NCI-H2171 treated with DMSO at 0.1 percent for 48 hours (cell line): ENCODE data around the gene AP5S1.
"Not testable (repeated sequence)": the region's sequence is repeated elsewhere in the genome, so short reads cannot be mapped to it uniquely, and the experiment has no call there.

Source experiments
- DNase-seq: peaks from one replicate; lab custom pipeline; 2025; lab: John Stamatoyannopoulos, UW

AP5S1 gene

DNA sequence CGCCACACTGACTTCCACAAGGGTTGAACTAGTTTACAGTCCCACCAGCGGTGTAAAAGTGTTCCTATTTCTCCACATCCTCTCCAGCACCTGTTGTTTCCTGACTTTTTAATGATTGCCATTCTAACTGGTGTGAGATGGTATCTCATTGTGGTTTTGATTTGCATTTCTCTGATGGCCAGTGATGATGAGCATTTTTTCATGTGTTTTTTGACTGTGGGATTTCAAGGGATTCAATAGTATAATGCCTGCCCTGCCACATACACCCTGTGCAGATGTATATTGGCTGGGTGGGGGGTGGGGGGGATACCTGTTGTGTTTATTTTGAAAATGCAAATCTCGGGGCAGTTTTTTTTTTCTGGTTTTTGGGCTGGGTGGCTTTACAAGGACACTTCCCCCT lies 26.2 kb upstream of the AP5S1 start:
- not testable (repeated sequence) for DNase-seq

DNA sequence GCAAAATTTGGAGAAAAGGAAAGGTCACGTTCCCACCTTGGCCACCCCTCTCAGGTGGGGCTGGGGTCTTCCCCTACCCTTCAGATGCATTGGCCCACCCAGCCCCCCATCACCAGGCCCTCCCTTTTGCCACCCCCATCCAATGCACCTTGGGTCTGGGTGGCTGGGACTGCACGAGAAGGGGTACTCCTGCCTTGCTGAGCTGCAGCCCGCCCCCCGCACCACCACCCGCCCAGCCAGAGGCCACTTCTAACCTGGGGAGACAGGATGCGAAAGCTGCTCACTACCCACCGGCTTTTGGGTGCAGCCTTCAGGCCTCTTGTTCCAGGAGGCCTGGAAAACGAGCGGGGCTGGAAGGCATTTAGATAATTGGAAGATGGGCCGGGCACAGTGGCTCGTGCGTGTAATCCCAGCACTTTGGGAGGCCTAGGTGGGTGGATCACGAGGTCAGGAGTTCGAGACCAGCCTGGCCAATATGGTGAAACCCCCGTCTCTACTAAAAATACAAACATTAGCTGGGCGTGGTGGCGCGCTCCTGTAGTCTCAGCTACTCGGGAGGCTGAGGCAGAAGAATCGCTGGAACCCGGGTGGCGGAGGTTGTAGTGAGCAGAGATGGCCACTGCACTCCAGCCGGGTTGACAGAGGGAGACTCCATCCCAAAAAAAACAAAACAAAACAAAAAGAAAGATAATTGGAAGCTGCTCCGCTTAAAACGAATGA lies 25.5 kb upstream of the AP5S1 start:
- DNase-seq, result no peak

DNA sequence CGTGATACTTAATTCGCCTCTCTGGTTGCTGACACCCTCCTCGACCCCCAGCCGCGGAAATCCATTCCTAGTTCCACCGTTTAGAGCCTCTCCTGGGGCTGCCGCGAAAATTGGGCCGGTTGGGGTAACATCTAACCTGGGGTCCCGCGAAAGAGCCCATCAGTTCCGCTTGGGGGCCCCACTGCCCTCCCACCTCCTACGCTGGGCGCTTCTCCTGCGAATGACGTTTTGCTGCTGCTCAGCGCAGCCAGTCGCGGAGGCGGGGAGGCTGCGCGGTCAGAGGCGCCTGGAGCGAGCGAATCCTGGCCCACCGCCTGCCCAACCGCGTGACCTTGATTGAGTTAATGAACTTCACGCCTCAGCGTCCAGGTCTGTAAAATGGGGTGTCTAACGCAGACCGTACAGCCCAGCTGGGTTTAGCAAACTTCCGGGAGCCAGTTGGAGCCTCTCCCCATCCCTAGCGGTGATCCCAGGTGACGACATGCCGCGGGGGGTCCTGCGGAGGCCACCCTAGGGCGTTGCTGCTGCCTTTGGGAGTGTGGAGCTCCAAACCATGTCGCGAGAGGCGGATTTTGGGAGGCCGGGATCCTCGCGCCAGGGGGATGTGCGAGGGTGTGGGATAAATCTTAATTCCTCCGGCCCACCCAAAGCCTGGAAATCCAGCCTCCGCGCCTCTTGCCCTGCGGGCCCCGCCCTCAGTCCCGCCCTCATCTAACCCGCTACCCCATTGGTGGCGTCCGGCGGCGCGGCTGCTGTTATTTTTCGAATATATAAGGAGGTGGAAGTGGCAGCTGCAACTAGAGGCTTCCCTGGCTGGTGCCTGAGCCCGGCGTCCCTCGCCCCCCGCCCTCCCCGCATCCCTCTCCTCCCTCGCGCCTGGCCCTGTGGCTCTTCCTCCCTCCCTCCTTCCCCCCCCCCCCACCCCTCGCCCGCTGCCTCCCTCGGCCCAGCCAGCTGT lies 24.6 kb upstream of the AP5S1 start, which contains the start of gene CDC25B:
Gene CDC25B, plus strand, starts transcription at position 800 of the 958 bp plus-strand sequence. CDS start 222 bp downstream, outside the sequence.
- DNase-seq, result peak; percentile 96

DNA sequence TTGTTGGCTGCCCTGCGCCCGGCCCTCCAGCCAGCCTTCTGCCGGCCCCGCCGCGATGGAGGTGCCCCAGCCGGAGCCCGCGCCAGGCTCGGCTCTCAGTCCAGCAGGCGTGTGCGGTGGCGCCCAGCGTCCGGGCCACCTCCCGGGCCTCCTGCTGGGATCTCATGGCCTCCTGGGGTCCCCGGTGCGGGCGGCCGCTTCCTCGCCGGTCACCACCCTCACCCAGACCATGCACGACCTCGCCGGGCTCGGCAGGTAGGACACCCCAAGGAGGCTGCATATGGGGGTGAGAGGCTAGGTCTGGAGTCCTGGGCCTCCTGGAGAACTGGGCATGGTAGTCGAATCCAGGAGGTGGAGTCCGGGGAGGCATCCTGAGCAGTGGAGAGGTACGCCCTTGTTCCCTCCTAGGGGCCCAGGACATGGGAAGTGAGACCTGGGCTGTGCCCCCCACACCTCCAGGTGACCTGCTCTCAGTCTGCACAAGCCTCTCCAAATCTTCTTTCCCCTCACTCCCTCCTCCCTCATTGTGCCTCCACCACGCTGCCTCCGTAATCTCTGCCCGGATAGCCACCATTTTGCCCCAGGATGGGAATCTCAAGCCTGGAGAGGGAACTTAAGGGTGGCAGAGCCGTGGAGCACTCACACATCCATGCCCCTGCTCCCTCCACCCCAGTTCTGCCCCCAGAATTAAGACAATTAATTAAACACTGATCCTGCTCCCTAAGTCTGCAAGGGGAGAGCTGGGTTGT lies 23.7 kb upstream of the AP5S1 start:
- no peak for DNase-seq

DNA sequence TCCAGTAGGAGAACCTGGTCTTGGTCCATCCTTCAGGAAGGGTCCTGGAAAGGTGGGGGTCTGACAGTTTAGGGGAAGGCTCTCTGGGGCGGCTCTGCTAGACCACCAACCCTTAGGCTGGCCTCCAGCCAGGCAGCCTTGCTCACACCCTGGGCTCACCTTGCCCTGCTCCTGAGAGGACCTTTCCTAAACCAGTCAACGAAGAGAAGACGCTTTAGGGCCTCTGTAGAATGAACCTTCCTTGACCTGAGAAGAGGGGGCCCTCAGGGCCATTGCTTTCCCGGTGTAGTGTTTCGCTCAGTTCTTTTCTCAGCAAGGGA lies 23.2 kb upstream of the AP5S1 start:
- no peak for DNase-seq

DNA sequence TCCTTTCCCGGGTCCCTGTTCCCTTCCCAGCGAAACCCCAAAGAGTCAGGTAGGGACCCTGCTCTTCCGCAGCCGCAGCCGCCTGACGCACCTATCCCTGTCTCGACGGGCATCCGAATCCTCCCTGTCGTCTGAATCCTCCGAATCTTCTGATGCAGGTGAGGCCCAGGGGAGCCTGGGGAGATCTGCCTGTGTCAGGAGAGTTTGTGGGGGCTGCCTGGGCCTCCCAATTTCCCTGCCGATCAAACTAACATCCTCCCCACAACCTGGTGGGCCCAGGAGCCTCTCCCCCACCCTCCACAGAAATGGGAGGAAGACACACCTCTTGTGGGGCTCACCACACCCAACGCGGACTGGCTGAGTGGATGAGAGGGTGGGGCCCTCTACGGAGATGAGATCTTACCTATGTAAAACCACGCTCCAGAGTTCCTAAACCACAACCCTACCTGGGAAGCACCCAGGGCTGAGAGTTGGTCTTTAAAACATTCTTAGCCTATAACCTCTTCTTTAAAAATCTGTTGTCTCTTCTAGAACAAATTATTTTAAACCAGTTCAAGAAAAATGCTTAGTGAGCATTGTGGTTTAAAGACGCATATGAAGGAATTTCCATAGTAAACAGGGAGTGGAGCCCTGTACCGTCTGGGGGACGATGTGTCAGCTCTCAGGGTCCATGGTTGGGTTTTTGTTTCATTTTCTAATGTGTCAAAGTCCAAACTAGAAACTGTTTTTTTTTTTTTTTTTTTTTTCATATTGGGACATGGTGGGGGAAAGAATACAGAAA lies 22.6 kb upstream of the AP5S1 start:
- DNase-seq, result no peak

DNA sequence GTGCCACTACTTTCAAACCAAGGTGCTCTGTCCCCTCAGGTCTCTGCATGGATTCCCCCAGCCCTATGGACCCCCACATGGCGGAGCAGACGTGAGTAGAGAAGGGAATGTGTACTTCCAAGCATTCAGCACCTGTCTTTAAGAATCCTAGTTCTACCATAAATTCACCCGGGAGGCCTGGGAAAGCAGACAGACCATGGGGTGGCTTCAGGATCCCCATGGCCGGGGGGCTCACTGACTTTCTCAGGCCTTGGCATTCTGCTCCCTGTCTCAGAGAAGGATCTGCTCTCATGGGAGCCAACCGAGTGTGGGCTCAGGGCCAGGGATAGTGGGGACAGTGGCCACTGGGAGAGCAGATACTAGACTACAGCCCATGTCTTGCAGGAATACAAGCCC lies 22.0 kb upstream of the AP5S1 start:
- DNase-seq, result no peak

DNA sequence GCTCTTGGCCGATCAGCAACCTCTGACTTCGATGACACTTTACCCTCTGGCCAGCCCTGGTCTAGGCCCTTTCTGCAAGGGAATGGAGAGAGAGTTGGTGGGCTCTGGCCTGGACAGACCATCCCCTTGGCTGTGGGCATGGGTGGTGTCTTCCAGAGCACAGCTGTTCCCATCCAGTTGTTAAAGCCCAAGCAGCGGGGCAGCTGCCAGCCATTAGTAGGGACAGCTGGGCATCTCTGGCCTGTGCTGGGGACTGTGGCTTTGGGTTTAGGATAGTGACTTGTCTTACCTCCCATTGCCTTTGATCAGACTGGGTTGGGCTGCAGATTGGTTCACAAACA lies 21.5 kb upstream of the AP5S1 start:
- peak; percentile 36 for DNase-seq

DNA sequence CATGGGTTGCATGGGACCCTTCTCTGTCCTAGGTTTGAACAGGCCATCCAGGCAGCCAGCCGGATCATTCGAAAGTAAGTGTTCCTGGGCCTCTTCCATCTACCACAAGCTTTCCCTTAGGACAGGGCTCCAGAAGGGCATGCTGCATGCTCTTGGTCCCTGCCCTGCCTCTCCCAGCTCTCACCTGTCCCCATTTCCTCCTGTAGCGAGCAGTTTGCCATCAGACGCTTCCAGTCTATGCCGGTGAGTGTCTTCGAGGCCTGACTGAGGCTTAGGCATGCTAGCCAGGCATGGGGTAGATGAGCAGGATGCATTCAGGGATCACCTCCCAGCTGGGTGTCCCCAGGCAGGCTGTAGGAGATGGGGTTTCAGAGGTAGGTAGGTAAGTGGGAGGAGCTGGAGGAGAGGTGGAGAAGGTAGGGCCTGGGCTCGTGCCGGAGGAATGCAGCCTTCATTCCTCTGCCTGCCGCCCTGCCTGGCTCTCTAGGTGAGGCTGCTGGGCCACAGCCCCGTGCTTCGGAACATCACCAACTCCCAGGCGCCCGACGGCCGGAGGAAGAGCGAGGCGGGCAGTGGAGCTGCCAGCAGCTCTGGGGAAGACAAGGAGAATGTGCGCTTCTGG lies 20.0 kb upstream of the AP5S1 start:
- no peak for DNase-seq

DNA sequence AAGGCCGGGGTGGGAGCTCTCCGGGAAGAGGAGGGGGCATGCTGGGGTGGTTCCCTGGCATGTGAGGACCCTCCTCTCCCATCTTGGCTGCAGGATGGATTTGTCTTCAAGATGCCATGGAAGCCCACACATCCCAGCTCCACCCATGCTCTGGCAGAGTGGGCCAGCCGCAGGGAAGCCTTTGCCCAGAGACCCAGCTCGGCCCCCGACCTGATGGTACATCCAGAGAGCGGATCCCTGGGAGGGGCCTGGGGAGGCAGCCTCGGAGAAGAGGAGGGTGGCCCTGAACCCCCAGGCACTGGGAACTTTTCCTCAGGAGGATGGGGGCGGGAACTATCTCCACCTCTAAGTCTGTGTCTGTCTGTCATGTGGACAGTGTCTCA lies 19.5 kb upstream of the AP5S1 start:
- DNase-seq, result no peak

DNA sequence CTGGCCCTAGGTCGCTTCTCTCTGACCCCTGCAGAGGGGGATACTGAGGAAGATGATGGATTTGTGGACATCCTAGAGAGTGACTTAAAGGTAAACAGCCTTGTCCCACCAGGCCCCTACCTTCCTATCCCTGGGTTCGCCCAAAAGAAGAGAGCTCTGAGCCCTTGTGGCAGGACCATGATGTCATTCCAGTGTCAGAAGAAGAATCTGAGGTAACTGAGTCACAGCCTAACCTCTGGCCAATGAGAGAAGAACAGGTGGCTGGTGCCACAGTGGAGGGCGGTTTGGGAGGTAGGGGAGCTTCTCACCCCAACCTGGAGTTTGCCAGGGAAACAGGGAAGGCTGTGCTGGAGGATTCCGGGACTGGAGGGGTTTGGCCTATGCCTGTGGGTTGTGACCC lies 19.0 kb upstream of the AP5S1 start:
- DNase-seq, result no peak

DNA sequence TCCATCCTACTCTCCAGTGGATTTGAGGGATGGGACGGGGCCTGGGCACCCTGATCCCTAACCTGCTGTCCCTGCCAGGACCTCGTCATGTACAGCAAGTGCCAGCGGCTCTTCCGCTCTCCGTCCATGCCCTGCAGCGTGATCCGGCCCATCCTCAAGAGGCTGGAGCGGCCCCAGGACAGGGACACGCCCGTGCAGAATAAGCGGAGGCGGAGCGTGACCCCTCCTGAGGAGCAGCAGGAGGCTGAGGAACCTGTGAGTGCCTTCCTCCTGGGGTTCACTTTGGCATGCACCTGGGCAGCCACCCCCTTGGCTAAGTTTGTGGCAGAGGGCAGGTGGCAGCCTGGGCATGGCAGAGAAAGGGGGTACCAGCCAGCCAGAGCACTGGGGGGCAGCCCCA lies 18.5 kb upstream of the AP5S1 start:
- no peak for DNase-seq

DNA sequence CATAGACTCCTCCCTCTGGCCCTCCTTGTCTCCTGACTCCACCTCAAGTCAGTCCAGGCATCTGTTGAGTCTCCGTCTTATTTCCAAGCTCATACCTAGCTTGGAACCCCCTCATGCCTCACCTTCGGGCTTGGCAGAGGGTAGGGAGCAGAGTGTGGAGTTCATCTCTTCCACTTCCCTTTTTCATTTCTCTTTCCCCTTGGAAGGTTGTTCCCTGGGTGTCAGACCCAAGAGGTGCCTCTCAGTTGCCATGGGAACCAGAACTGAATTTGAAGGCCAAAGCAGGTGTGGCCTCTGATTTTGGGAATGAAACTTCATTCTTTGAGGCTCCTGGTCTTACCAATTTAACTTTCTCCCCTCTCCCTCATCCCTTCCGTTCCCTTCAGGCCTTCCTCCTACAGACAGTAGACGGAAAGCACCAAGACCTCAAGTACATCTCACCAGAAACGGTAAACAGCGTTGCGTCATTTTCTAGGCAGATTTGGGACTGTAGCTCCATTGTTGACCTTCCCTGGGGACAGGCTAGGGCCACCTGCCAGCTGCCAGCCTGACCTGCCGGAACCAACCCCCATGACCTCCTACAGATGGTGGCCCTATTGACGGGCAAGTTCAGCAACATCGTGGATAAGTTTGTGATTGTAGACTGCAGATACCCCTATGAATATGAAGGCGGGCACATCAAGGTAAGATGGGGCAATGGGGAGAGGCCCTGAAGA lies 17.7 kb upstream of the AP5S1 start:
- DNase-seq, result no peak

DNA sequence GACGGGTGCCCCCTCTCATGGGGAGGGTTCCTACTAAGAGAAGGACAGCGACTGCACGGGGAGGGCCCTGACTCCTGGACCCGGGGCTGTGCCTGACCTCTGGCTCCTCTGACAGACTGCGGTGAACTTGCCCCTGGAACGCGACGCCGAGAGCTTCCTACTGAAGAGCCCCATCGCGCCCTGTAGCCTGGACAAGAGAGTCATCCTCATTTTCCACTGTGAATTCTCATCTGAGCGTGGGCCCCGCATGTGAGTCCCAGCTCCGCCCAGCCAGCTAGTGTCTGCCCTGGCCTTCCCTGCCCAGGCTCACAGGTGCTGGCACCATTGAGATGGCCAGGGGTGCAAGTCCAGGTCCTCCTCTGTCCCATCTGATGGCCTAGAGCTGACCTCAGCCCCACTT lies 17.1 kb upstream of the AP5S1 start:
- DNase-seq, result no peak

DNA sequence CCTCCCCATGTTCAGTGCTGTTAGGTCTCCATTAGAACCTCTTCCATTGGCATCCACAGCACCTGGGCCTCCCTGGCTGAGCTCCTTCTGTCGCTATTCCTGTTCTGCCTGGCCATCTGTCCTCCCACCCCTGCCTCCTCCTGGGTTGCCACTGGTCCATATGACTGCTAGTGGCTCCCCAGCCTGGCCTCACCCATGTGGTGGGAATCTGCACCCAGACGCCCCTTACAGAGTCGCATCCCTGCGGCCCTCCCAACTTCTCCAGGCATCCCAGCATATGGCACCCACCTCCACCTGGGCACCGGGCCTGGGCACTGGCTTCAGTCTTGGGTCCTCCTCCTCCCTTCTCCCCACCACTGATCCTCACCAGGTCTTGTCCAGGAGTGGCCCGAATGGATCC lies 16.5 kb upstream of the AP5S1 start:
- DNase-seq, result no peak

DNA sequence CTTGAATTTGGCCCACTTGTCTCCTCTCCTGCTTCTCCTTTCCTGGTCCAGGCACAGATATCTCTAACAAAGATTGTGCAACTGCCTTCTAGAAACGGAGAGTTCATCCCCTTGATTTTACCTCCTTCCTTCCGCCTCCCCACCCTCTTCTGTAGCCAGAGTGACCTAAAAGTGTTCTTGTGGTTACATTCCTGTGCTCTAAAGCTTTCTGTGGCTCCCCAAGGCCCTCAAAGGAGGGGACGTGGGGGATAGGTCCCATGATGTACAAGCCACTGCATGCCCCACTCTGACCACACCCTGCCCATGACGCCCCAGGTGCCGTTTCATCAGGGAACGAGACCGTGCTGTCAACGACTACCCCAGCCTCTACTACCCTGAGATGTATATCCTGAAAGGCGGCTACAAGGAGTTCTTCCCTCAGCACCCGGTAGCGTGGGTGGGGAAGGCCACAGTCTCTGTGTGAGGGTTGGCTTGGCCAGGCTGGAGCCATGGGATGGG lies 16.0 kb upstream of the AP5S1 start:
- DNase-seq, result no peak

DNA sequence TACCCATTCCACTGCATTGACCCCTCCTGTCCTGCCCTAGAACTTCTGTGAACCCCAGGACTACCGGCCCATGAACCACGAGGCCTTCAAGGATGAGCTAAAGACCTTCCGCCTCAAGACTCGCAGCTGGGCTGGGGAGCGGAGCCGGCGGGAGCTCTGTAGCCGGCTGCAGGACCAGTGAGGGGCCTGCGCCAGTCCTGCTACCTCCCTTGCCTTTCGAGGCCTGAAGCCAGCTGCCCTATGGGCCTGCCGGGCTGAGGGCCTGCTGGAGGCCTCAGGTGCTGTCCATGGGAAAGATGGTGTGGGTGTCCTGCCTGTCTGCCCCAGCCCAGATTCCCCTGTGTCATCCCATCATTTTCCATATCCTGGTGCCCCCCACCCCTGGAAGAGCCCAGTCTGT lies 15.6 kb upstream of the AP5S1 start:
- DNase-seq, result no peak

DNA sequence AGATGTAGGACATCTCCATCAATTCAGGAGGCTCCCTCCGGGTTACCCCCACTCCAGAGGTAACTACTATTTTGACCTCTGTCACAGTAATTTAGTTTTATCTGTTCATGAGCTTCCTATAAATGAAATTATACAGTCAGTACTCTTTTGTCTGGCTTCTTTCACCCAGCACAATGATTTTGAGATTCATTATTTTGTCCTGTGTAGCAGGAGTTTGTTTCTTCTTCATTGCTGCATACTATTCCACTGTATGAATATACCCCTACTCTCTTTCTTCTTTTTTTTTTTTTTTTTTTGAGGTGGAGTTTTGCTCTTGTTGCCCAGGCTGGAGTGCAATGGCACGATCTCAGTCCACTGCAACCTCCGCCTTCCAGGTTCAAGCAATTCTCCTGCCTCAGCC lies 11.8 kb upstream of the AP5S1 start:
- no peak for DNase-seq

DNA sequence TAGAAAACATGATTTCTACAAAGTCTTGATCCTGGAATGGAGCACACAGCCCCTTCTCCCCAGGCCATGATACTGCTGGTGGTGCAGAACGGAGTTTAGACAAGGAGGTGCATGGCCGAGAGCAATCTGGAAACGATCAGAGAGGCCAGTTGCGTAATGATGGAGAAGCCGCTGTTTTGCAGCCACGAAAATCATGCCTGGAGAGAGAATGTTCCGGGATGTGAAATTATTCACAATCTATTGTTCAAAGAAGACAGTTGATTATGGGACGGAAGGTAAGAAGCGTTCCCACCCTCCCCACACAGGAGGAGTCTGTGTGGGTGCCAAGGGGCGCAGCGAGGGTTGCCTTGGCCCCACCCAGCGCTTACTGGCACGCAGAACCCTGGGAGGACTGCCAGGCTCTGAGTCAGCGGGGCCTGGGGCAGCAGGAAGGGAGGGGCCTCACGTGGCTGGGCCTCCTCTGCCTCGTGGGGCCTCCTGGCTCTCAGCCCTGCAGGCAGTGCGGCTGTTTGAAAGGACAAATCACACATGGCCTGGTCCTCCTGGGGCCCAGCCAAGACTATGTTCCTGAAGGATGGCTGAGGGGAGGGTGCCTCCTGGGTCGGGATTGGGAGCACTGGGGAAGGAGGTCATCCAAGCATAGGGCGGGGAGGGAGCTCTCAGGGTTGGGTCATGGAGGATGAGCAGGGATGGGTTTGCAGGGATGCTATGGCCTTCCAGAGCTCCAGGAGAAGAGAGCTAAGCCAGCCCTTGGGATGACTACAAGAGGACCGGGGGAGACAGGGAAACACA lies 8.7 kb upstream of the AP5S1 start:
- DNase-seq, result peak; percentile 96

DNA sequence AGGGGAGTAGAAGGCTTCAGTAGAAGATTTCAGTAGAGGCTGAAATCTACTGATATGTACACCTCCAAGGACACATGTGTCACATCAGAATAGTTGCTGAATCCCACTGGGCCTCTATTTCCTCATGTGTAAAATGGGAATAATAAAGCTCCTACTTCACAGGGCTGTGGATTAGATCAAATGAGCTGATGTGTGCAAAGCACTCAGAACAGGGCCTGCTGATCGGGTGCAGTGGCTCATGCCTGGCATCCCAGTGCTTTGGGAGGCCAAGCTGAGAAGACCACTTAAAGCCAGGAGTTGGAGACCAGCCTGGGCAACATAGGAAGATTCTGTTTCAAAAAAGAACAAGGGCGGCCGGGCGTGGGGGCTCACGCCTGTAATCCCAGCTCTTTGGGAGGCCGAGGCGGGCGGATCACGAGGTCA lies 8.1 kb upstream of the AP5S1 start:
- no peak for DNase-seq
